A549 (cell line): ENCODE data around the gene MID2.

ENCODE experiments used
- CHD4 ChIP-seq: fragments of 200-600 bp; sonication (generic); IDR thresholded peaks from 2 replicates; pipeline ENCODE4 v1.6.1; 2016; ENCODE audit warnings: antibody characterized with exemption, mild to moderate bottlenecking, borderline replicate concordance
- POLR2A ChIP-seq: IDR thresholded peaks from 2 replicates; pipeline ENCODE4 v1.6.1; 2012; ENCODE audit warnings: mild to moderate bottlenecking, low read length
- RNF2 ChIP-seq: fragments of 200-600 bp; sonication (generic); IDR thresholded peaks from 2 replicates; pipeline ENCODE4 v1.6.1; 2016; ENCODE audit warnings: low read depth, mild to moderate bottlenecking, antibody characterized with exemption, moderate library complexity, borderline replicate concordance
- TP53 ChIP-seq: fragments of 250-450 bp; sonication (Bioruptor Pico); IDR thresholded peaks from 2 replicates; pipeline ENCODE4 v1.5.0; 2021; ENCODE audit warnings: mild to moderate bottlenecking, moderate library complexity

DNA sequence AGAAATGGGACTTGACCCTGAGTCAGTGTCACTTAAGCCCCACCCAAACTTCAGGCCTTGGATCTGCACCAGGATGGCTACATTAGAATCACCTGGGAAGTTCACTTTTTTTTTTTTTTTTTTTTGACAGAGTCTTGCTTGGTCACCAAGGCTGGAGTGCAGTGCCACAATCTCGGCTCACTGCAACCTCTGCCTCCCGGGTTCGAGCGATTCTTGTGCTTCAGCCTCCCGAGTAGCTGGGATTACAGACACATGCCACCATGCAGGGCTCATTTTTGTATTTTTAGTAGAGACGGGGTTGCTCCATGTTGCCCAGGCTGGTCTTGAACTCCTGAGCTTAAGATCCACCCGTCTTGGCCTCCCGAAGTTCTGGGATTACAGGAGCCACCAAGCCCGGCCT is 45.1 kb upstream of the MID2 start:
- TF ChIP-seq TP53 (CRISPR knock-in tag) (no peak), RNF2 (no peak), POLR2A (no peak), CHD4 (no peak)
